Astrocyte of the hippocampus (primary cell): ENCODE measurements around the gene RGL3.
"Not testable (repeated sequence)": the region's sequence is repeated elsewhere in the genome, so short reads cannot be mapped to it uniquely, and the experiment has no call there.

Experiments
- DNase-seq: peaks from one replicate; pipeline ENCODE4 v3.0.0; 2011; ENCODE audit warnings: low read depth, low spot score

Gene RGL3

DNA sequence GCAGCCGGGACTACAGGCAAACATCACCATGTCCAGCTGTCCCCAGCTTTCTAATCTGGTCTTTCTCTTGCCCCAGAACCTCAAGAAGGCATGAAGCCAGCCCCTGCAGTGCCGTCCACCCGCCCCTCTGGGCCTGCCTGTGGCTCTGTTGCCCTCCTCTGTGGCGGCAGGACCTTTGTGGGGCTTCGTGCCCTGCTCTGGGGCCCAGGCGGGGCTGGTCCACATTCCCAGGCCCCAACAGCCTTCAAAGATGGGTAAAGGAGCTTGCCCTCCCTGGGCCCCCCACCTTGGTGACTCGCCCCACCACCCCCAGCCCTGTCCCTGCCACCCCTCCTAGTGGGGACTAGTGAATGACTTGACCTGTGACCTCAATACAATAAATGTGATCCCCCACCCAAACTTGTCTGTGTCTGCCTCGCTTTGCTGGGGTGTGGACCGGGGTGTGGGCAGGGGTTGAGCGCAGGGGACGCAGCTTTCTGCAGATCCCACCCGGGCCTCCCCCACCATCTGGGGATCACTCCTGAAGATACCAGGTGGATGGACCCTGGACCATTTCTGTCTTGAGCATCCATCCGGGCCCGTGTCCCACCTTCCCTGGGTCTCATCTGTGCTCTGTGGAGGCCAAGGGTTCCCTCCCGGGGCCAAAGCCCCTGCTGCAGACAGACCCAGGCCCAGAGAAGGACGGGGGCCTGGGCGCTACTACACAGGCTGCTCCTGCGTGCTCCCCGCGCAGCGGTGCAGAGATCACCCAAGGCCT, 31.6 kb upstream of the RGL3 start:
- no peak for DNase-seq

GRCh38 chr19:11448923-11449554, 29.9 kb upstream of the RGL3 start:
- DNase-seq, result no peak

GRCh38 chr19:11448410-11448809, 29.3 kb upstream of the RGL3 start:
- DNase-seq, result no peak

DNA sequence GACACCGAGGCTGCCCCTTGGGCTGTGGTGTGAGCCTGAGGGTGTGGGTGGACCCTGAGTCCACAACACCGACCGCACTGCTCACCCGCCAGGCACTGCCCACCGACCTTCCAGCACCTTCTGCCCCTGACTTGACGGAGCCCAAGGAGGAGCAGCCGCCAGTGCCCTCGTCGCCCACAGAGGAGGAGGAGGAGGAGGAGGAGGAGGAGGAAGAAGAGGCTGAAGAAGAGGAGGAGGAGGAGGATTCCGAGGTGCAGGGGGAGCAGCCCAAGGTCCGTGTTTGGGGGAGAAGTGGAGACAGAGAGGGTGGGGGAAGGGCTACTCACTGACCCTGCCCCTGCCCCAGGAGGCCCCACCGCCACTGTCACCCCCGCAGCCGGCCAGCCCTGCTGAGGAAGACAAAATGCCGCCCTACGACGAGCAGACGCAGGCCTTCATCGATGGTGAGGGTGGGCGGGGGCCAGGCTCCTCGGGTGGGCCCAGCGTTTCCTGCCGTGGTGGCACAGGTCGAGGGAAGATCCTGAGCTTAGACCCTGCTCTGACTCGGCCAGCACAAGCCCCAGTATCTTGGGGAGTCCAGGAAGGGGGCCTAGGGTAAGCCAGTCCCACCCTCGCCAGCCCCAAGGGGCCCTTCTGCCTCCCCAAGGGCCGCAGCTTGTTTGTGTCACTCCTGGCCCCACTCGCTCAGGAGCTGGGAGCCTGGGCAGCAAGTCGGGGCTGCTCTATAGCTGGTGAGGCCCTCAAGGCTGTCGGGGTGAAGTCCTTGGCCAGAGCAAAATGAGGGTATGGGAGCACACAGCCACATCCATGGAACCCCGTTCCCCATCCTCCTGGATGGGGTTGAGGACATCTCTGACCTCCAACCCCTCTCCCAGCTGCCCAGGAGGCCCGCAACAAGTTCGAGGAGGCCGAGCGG, 28.5 kb upstream of the RGL3 start:
- DNase-seq, result no peak

- peak; percentile 56 for DNase-seq
These were observed 27.7 kb upstream of the RGL3 start for GRCh38 chr19:11446652-11447301.

- no peak for DNase-seq
These were observed 27.1 kb upstream of the RGL3 start for GRCh38 chr19:11446271-11446651.

DNA sequence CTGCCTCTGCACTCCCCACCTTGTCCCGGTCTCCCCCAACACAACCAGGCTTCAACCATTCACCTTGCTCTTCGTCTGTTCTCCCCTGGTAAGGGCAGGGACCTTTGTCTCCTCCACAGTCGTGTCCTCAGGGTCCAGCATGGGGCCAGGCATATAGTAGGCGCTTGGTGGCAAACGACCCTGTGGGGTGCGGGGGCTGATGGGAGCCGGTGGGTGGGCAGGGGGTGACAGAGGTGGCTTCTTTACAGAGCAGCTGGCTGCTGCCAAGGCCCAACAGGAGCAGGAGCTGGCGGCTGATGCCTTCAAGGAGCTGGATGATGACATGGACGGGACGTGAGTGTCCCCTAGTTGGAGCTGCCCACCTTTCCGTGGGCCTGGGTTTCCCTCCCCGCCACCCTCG, 26.0 kb upstream of the RGL3 start:
- DNase-seq, result no peak

GRCh38 chr19:11444059-11444458, 24.9 kb upstream of the RGL3 start:
- DNase-seq, result no peak

DNA sequence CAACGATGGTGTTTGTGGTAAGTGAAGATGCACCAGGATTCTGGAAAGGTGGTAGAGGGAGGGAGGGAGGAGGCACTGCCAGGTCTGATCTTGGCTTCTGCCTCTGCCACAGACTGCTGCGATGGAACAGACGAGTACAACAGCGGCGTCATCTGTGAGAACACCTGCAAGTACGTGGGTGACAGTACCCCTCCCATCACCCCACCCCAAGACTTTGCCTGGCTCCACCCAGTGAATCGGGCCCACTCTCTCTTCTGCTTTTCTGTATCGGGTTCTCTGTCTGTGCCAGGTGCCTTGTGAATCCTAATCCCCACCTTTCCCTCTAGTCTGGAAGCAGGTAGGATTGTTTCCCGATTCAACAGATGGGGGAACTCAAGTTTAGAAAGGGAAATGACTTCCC, 18.8 kb upstream of the RGL3 start:
- no peak for DNase-seq

DNA sequence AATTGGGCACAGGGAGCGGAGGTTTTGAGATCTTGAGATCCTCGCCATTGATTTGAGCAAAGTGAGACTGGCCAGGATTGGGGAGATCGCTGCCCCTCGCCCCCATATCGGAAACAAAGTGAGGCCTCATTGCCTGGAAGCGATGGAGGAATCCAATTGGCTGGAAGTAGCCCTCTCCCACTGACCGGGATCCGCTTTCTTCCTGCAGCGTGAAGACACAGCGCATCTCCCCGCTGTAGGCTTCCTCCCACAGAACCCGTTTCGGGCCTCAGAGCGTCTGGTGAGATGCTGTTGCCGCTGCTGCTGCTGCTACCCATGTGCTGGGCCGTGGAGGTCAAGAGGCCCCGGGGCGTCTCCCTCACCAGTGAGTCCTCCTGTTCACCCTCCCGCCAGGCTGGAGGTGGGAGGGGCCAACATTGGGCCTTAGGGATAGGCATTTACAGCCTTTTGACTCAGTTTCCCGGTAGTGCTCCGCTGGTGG, 16.8 kb upstream of the RGL3 start:
- DNase-seq, result peak; percentile 51

DNA sequence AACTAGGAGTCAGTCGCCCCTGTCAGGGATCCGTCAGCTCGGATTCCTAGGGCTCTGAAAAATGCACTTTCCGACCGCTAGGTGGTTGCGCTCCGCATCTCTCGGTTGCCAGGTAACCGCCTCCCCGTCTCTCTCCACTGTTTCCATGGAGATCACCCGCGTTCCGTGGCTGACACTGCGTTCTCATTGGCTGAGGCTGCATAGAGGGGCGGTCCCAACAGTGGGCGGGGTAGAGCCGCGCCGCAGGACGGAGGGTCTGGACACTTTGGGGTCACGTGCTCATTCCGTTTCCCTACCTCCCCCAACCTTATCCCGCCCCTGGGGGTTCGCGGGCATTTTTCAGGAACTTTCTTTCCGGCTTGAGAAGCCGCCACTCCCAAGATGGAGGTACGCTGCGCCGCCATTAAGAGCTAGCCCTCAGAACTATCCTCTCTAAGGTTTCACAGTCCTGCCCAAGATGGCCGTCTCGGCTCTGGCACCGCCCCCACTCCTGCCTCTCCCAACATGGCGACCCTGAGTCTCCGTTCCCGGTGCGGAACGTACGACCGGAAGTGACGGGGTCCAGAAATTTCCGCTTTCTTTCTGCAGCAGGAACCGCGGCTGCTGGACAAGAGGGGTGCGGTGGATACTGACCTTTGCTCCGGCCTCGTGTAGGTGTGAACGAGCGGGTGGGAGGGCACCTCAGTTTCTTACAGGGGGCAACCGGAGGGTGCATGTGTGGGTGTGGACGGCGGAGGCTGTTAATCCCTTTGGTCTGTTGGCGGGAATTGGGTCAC, 16.1 kb upstream of the RGL3 start, which contains the start of the genes ODAD3 and PRKCSH:
ODAD3 (minus strand) TSS at position 65 of the 776 bp plus-strand sequence. CDS start 105 bp downstream, outside the sequence.
PRKCSH (plus strand) TSS at position 579 of the 776 bp plus-strand sequence. CDS start 483 bp downstream, outside the sequence.
- peak; percentile 100 for DNase-seq

GRCh38 chr19:11434703-11435056, 15.6 kb upstream of the RGL3 start:
- no peak for DNase-seq

DNA sequence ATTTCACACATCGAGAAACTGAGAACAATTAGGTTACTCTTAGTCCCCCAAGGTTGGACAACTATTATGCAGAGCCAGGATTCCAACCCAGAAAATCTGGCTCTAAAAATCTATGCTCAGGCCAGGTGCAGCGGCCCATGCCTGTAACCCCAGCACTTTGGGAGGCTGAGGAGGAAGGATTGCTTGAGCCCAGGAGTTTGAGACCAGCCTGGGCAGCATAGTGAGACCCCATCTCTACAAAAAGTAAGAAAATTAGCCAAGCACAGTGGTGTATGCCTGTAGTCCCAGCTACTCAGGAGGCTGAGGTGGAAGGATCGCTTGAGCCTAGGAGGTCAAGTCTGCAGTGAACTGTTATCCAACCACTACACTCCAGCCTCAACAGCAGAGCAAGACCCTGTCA, 14.4 kb upstream of the RGL3 start:
- DNase-seq, result not testable (repeated sequence)

GRCh38 chr19:11426656-11427055, 7.5 kb upstream of the RGL3 start:
- DNase-seq, result no peak

DNA sequence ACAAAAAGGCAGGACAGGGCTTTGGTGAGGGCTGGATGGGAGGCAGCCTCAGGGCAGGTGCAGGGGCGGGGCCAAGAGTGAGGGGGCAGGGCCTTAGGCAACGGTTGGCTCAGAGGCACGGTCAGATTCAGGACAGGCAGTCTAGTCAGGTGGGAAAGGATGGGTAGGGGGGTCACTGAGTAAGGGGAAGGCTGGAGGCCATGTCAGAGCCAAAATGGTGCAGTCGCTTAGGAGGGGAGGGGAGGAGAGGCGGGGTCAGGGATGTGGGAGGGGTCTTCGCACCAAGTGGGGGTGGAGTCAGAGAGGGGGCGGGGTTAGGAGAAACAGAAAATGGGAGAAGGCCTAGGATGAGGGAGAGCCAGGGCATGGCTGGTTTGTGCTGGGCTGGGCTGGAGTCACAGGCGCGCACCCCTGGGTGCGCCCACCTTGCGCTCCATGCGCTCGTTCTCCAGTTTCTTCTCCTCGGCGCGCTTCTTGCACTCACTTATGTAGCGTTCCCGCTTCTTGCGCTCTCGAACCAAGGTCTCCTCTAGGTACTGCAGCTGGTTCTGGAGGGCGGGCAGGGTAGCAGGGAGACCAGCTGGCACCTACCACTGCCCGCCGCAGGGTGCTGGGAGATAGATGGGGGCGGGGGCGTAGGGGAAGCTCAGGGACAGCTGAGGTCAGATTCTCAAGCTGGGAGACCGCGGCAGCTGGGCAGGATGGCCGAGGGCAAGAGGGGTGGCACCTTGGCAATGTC, 6.8 kb upstream of the RGL3 start:
- no peak for DNase-seq

DNA sequence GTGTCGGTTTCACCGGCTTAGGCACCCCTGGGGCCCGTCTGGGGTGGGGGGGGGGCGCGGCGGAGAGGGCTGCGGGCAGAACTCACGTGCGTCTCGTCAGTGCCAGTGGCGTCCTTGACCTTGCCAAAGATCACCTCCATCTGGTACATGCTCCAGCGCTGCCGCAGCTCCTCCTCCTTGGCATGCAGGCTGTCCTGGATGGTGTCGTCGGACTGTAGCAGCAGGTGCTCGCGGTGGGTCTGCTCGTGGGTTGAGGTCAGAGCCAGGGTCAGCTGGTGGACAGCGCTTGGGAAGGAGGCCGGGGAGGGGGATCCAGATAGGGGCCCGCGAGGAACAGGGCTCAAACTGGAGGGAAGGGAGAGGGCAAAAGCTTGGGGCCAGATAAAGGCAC, 4.7 kb upstream of the RGL3 start:
- no peak for DNase-seq

DNA sequence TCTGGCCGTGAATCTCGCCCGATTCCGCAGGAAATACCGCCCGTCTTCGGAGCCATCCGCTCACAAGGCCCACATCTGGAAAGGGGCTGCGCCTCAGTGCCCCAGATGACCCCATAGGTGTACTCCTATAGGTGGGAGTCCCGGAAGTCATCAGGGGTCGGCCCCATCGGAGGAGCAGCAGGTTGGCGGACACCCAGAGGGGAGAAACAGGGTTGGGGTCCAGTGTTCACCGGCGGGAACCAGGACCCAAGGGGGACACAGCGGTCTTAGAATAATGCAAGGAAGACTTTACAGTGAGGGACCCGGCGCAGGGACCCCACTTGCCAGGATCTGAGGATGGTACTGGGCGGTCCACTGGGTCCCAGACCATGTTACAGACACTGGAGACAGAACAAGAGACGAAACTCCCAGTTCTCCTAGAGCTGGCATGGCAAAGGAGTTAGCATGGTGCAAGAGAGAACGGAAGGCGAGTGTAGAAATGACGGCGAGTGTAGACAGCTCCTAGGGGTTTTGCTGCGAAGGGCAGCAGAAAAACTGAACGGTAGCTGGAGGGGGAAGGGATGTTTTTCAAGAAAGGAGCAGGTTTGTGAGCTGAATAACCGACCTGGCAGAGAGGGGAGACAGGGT, 4.2 kb upstream of the RGL3 start:
- no peak for DNase-seq

- peak; percentile 38 for DNase-seq
These were observed 3.3 kb upstream of the RGL3 start for GRCh38 chr19:11422163-11423065.
